Right lobe of liver (tissue), 6 donors: Measurements from ENCODE around the gene HOXA1. TPM values are rescaled to one million over a fixed set of nuclear protein-coding genes. Genes with fewer than 3 reads are reported as not detected.

Source experiments
- ATAC-seq, 4 donors: fragments of 200-7000 bp; cut with Tn5 transposase; one replicate each; pipeline ENCODE4 v1.9.1; 2020; ENCODE audit warnings: mild to moderate bottlenecking in 4 of 4, moderate library complexity in 4 of 4
- DNase-seq, 3 donors: peaks; one replicate each; pipeline ENCODE4 v3.0.0-alpha.2; 2020
- H3K27ac ChIP-seq, 3 donors: fragments of 200-600 bp; one replicate each; pipeline ENCODE4 v1.8.0; 2022
- H3K27me3 ChIP-seq, 2 donors: fragments of 200-600 bp; one replicate each; pipeline ENCODE4 v1.8.0; 2022
- H3K36me3 ChIP-seq, 4 donors: fragments of 200-600 bp; sonication (generic) in 1 of 4; one replicate each; pipeline versions ENCODE4 v1.5.1 to v1.8.0; 2017 to 2022; ENCODE audit warnings: control low read depth in 1 of 4
- H3K4me1 ChIP-seq, 4 donors: fragments of 200-600 bp; sonication (generic) in 1 of 4; one replicate each; pipeline versions ENCODE4 v1.5.1 to v1.8.0; 2017 to 2022; ENCODE audit warnings: control low read depth in 1 of 4
- H3K4me3 ChIP-seq, 3 donors: fragments of 200-600 bp; one replicate each; pipeline ENCODE4 v1.8.0; 2022
- H3K9me3 ChIP-seq, 4 donors: fragments of 200-600 bp; sonication (generic) in 1 of 4; one replicate each; pipeline versions ENCODE4 v1.5.1 to v1.8.0; 2017 to 2022; ENCODE audit warnings: control low read depth in 1 of 4
- CTCF ChIP-seq, 4 donors: fragments of 200-600 bp in 3 of 4; fragments of 450-650 bp in 1 of 4; IDR thresholded peaks; one replicate each; pipeline versions ENCODE4 v1.5.1 to v1.8.0; 2016 to 2022; ENCODE audit warnings: antibody characterized with exemption in 4 of 4, mild to moderate bottlenecking in 2 of 4
- POLR2A ChIP-seq: fragments of 450-650 bp; IDR thresholded peaks from one replicate; pipeline ENCODE4 v1.6.1; 2017; ENCODE audit warnings: antibody characterized with exemption, mild to moderate bottlenecking
- WGBS: methylation state at CpG from one replicate; pipeline ENCODE4 v1.1.6; 2018; ENCODE audit warnings: low coverage, low lambda C conversion rate; ENCODE audit not compliant: insufficient coverage; ENCODE audit errors: missing lambda C conversion rate; 5-methylcytosine and 5-hydroxymethylcytosine counted together
- intact Hi-C, 2 donors: fragments of 100-400 bp; cut with DNase I; formaldehyde crosslinking; loops; one replicate each; pipeline versions ENCODE4 v1.11.2 to v1.14.1; 2022
- total RNA-seq, 6 experiments: library from RNA; depleted of rRNA in 2 of 6; stranded (reverse); fragments of >200 nt in 2 of 6; fragmentation: NEBNext Ultra II Directional in 3 of 6; extraction: Animal tissue kit (Norgen Biotek cat#: 25700) in 3 of 6; gene quantifications; one replicate each; pipeline versions ENCODE4 v1.1.0 to v1.2.4, GENCODE V29; 2016 to 2023
- donor health status: DM: no; HTN: yes; CAD: no.
- donor health status: DM: no; HTN: no; CAD: no.
- donor health status: DM: no; HTN: no; CAD: no.
- donor health status: DM: no; HTN: yes; CAD: no.
- donor health status: DM: no; HTN: yes; CAD: no.

HOXA1 gene
- total RNA-seq, 6 experiments from 2014 or later = 0.09 to 0.31 (median 0.17) TPM; not detected in 1

- no peak for ATAC-seq
- Histone ChIP-seq H3K9me3 (no peaks in the 10 kb centered on the region), H3K4me3 (no peak overlapping the region), H3K27ac (no peak overlapping the region), H3K27me3 (no peaks in the 10 kb centered on the region), H3K4me1 (no peaks in the 10 kb centered on the region), H3K36me3 (no peaks in the 10 kb centered on the region)
- no peak for DNase-seq
- WGBS = 100% methylated on average over 1 of the region's 1 CpG
- intact Hi-C loops = no loop called here
- TF ChIP-seq POLR2A (no peak), CTCF (IDR thresholded peaks at IDR 0.05) (no peak)
Observed at GRCh38 chr7:27068259-27068658, 27.5 kb downstream of the HOXA1 start.

GRCh38 chr7:27066148-27066547 is 29.7 kb downstream of the HOXA1 start:
- Histone ChIP-seq H3K36me3 (no peaks in the 10 kb centered on the region), H3K4me1 (no peaks in the 10 kb centered on the region), H3K27me3 (no peaks in the 10 kb centered on the region), H3K27ac (no peak overlapping the region), H3K9me3 (no peaks in the 10 kb centered on the region), H3K4me3 (no peak overlapping the region)
- ATAC-seq (no peak), DNase-seq (no peak)
- intact Hi-C loops = no loop called here
- WGBS = 72% methylated on average over 3 of the region's 3 CpGs
- TF ChIP-seq POLR2A (no peak), CTCF (IDR thresholded peaks at IDR 0.05) (no peak)

- intact Hi-C loops = no loop called here
- H3K4me3 ChIP-seq = no peak overlapping the region
- 68% methylated on average over 2 of the region's 2 CpGs for WGBS
Observed at GRCh38 chr7:27065709-27066108, 30.1 kb downstream of the HOXA1 start.

GRCh38 chr7:27064661-27065060 is 31.1 kb downstream of the HOXA1 start:
- 37% methylated on average over 2 of the region's 2 CpGs for WGBS
- Histone ChIP-seq H3K36me3 (no peaks in the 10 kb centered on the region), H3K4me1 (no peaks in the 10 kb centered on the region), H3K9me3 (no peaks in the 10 kb centered on the region), H3K27ac (no peak overlapping the region), H3K4me3 (no peak overlapping the region), H3K27me3 (no peaks in the 10 kb centered on the region)
- ATAC-seq = no peak
- intact Hi-C loops = no loop called here
- no peak for DNase-seq
- TF ChIP-seq CTCF (IDR thresholded peaks at IDR 0.05) (no peak), POLR2A (no peak)

More at GRCh38 chr7:27065709-27066108, 30.1 kb downstream of the HOXA1 start:
- TF ChIP-seq CTCF (IDR thresholded peaks at IDR 0.05) (no peak), POLR2A (no peak)
- ATAC-seq (no peak), DNase-seq (no peak)
- no peaks in the 10 kb centered on the region for H3K36me3 ChIP-seq
- H3K27ac ChIP-seq = no peak overlapping the region
- no peaks in the 10 kb centered on the region for H3K9me3 ChIP-seq
- H3K27me3 ChIP-seq = no peaks in the 10 kb centered on the region
- no peaks in the 10 kb centered on the region for H3K4me1 ChIP-seq

- Histone ChIP-seq H3K4me3 (no peak overlapping the region), H3K36me3 (no peaks in the 10 kb centered on the region), H3K9me3 (no peaks in the 10 kb centered on the region), H3K4me1 (no peaks in the 10 kb centered on the region), H3K27ac (no peak overlapping the region), H3K27me3 (no peaks in the 10 kb centered on the region)
- DNase-seq (no peak), ATAC-seq (no peak)
- WGBS = 5% methylated on average over 2 of the region's 2 CpGs
- TF ChIP-seq CTCF (IDR thresholded peaks at IDR 0.05) = no peak
- no peak for TF ChIP-seq POLR2A
- intact Hi-C loops = no loop called here
Observed at GRCh38 chr7:27064159-27064558, 31.6 kb downstream of the HOXA1 start.
